Colon (tissue), 2 donors: ENCODE results near the gene CHST13.

Experiments used
- FAIRE-seq: peaks from 2 replicates; lab custom pipeline; 2012; peaks lifted over from hg19 to GRCh38; lab: Jason Lieb, UNC
- donor health status: control.
- donor health status: control.

CHST13 gene

DNA sequence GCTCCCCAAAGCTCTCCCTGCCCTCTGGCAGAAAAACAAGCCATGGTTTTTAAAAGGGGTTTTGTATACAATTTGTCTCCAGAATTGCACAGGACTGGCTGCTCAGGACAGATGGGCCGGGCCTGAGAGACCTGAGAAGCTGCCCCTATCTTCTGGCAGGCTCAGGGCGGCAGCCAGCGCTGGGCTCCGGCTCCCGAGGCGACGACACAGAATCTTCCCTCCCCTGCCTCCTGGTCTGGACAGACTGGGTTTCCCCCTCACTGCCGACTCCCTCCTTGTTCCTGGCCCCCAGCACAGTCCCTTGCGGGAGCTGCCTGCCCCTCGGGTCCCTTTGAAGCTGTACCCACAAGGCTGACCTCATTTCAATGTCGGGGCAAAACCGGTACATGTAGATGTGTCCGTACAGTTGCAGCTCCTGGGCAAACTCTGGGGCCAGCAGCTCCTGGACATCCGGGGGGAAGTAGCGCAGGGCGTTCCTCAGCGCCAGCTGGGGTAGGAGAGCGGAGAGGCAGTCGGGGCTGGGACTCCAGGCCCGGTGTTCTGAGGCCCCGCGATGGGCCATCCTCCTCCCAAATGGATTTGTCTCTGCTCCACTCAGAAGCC lies 13.5 kb upstream of the CHST13 start:
- no peak for FAIRE-seq

DNA sequence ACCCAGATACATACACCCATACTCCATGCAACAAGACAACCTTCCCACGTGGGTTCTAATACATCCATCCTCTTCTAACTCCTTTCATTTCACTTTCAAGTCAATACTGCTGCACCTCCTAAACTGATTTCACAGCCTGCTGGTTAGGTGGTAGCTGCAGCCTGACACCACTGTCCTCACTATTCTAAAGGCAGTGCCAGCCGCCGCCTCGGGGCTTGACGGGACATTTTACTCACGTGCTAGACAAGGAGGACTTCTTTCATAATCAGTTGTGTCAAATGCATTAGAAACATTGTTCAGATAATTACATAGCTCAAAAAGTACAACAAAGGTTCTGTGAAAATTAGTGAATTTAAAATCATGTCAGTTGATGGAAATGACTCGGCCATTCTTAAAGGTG lies 12.7 kb upstream of the CHST13 start:
- FAIRE-seq, result no peak

DNA sequence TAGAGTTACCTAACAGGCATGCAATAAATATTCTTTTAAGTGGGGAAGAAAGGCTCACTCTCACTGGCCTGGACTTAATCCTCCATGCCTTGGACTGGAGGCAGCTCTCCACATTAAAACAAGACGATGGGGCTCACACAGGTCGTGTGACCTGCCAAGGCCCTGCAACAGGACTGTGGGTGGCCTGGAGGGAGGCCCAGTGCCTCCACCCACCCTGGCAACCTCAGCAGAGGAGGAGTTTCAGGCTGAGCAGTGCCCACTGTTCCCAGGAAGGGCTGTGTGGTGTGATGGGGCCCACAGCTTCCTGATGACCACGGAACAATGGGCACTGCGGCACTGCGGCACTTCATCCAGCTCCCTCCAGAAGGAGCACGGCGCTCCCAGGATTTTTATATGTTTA lies 11.9 kb upstream of the CHST13 start:
- no peak for FAIRE-seq

DNA sequence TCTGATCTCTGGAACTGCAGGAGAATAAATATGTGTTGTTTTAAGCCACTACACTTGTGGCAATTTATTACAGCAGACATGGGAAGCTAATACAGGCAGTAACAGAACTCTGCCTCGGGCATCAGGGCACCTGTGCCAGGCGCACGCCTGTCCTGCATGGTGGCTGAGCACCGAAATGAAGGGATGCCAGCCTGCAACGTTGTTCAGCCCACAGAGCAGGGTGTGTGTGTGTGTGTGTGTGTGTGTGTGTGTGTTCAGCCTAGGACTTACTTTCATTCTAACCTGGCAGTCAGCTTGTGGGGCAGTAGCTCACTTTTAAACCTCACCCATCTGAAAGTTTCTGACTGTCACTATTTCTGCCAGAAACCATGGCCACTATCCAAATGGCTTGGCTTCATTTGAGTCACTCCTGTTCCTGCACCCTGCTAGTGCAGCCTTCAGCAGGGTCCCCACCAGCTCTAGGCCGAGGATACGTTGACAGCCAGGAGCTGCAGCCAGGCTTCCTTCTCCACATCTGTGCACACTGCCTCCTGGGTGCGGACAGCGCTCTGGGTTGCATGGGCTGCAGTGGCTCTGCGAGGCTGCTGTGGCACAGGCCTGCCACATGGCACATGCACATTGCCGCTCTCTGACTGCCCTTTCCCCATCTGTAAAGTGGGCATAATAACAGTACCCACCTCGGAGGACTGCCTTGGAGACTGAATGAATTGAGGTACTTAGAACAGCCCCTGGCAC lies 10.9 kb upstream of the CHST13 start:
- no peak for FAIRE-seq

GRCh38 chr3:126514161-126514560 lies 9.8 kb upstream of the CHST13 start:
- FAIRE-seq, result no peak

- no peak for FAIRE-seq
Observed at GRCh38 chr3:126515066-126515706, 8.8 kb upstream of the CHST13 start.

DNA sequence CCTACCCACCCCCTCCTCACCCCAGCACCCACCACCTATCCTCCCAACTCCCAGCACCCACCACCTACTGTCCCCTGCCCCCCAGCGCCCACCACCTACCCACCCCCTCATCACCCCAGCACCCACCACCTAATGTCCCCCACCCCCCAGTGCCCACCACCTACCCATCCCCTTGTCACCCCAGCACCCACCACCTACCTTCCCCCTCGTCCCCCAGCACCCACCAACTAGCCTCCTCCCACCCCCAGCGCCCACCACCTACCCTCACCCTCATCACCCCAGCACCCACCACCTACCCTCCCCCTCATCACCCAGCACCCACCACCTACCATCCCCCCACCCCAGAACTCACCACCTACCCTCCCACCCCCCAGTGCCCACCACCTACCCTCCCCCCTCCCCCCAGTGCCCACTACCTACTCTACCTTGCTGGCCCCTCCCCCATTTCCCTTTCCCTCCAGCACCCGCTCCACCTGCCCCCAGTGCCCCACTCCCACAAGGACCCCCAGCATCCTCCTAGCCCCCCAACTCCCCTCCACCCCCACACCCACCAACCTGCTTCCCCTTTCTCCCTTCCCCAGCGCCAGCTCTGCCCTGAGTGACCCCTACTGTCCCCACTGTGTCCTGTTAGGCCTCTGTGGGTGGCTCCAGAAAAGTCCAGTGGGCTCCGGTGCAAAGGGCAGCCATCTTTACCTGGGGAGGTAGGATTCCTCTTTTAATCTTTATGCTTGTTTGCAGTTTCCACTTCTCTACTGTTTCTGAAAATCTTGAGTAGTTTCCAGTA lies 7.6 kb upstream of the CHST13 start:
- FAIRE-seq, result no peak

DNA sequence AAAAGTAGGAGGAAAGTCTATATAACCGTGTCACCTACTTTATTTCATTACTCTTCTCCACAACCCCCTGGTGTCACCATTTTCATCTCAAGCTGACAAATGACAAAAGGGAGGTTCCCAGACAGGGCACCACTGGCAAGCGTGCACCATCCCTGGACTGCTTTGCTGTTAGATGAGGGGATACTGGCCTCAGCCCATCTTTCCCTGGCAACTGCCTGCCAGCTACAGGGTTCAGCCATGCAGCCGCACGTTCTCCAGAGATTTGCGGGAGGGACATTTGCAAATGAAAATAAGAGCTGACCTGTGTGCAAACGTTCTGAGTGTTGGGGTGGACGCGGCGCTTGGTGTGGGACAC lies 7.0 kb upstream of the CHST13 start:
- FAIRE-seq, result no peak

DNA sequence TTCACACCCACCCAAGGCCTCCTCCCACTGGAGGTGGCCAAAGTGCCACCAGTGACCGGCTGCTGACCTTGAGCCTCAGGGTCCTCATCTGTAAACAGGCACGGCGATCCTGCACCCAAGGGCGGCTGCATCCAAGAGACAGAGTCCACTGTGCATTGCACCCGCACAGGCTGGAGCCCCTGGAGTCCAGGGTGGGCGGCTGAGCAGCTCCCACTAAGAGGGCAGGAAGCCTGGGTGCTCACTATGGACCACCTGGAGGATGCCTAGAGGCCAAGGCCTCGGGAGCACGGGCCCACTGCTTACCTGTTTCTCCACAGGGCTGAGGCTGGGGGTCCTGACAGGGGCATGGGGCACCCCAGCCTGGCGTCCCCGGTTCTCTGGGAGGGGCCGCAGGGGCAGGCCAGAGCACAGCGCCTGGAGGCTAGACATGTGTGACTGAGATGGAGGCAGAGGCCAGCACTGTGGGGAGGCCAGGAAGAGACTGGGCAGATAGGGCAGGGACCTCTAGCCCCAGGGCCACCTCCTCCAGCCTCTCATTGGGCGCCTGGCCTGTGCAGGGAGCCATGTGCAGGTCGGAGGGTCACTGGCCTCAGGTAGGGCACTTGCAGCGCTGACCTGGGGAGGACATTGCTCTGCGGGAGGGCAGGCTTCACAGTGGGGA lies 6.5 kb upstream of the CHST13 start, which contains the start of gene UROC1:
TSS of gene UROC1 (minus strand) at position 483 of the 661 bp plus-strand sequence. CDS start at position 429, 54 bp downstream.
- no peak for FAIRE-seq

DNA sequence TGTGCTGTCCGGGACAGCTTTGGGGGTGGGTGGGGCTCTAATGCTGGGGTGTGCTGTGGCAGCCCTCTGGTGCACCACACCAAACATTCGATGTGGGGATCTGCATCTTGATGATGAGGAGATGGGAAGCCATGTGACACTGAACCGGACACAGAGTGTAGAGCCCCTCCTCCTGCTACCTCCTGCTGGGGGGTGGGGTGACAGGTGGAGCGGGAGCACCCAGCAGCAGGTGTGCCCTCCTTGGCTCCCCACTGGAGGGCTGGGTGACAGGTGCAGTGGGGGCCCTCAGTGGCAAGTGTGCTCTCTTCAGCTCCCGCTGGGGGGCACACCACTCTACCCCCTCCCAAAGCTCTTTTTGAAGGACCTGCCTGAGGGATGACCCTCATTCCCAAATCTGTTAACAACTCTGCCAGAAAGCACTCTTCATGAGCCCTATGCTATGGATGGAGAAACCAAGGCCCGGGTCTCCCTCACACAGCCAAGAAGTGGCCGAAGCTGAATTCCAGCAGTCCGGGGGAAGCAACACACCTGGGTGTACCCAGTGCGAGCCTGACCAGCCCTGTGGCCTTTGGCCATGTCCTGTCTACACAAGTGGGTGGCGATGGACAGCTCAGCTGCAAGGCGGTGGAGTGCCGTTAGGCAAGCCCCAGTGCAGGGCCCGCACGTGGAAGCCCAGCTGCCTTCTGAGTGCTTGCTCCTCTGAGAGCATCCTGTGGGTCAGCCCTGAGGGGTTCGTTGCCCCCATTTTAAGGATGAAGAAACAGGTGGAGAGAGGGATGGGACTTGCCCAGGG lies 5.8 kb upstream of the CHST13 start:
- no peak for FAIRE-seq

DNA sequence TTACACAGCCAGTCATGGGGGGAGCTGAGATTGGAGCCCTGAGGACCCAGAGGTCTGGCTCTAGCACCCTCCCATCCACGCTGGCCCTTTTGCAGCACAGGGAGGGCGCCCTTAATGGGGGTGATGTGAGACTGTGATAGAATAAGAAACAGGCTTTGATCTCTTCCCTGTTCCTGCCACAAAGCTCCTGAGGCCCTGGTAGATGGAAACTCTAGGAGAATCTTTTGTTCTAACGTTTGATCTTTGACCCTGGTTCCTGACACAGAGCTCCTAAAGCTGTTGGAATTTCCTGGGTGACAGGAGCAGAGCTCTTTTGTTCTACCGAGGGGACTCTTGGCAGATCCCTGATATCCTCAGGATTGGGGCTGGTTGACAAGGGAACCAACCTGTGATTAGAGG lies 5.2 kb upstream of the CHST13 start:
- FAIRE-seq, result no peak

GRCh38 chr3:126519506-126520455 lies 4.2 kb upstream of the CHST13 start:
- no peak for FAIRE-seq

DNA sequence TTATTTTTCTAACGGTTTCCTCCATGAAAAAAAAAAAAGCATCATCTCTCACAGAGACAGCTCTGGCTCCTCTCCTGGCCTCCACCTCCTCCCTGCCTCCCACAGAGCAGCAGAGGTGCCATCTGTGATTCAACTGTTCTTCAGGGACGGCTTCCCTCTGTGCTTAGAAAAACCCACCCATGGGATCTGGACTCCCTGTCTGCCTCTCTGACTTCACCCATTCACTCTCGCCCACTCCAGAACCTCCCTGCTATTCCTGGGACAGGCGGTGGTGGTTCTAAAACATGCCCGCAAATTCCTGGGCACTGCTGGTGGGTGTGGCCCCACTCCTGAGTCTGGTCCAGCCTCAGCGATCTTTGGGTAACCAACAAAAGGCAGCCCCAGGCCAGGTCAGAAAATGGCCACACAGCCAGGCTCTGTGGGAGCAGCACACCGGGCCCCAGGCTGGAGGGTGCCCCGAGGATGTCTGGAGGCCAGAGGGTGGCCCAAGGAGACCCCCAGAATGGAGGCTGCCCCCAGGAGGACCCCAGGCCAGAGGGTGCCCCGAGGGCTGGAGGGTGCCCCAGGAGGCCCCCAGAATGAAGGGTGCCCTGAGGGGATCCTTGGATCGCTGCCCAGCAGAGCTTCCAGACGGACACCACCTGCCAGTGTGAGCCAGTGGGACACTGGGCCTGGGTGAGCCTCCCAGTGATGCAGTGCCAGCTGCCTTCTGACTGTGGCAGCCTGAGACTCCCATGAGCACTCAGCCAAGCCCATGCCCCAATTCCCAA lies 2.6 kb upstream of the CHST13 start:
- no peak for FAIRE-seq

DNA sequence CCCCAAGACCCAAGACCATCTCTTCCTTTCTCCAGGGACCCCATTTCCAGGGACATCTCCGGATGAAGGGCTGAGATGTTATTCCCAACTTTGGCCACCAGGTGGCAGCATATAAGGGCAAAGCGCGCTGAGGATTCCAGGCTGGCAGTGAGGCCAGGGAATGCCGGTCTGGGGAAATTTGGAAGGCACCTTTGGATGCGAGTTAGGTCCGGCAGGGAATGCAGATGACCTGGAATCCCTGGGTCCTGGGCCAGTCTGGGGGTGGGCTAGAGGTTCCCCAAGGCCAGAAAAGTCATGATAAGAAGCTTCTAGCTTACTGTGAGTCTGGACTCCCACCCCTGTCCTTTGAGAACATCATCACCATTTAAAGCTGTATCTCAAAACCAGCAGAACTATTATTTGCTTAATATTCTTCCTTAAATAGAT lies 1.6 kb upstream of the CHST13 start:
- no peak for FAIRE-seq

DNA sequence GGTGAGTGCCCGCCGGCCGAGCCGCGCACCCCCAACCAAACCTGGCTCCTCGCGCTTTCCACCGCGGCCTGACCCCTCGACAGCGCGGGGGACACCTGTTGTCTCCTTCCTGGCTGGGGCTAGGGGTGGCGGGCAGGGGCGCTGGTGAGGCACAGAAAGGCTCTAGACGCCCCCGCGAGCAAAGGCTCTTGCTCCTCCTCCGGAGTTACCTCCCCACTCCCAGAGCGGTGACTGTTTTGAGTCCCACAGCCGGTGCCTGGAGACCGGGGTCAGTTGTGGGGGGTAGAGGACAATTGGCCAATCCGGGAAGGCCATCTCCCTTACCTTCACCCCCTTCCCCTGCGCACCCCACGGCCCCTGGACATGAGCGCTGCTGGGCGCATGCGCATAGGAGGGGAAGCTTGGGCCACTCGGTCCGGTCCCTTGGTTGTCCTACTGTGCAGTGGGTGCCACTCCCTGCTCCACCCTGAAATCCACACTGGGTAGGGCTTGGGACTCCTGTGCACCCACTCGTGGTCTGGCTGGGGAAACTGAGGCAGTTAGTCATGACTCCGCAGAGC lies 554 bp downstream of the CHST13 start:
- no peak for FAIRE-seq

- FAIRE-seq, result no peak
Observed at GRCh38 chr3:126525091-126525852, 1.3 kb downstream of the CHST13 start.

DNA sequence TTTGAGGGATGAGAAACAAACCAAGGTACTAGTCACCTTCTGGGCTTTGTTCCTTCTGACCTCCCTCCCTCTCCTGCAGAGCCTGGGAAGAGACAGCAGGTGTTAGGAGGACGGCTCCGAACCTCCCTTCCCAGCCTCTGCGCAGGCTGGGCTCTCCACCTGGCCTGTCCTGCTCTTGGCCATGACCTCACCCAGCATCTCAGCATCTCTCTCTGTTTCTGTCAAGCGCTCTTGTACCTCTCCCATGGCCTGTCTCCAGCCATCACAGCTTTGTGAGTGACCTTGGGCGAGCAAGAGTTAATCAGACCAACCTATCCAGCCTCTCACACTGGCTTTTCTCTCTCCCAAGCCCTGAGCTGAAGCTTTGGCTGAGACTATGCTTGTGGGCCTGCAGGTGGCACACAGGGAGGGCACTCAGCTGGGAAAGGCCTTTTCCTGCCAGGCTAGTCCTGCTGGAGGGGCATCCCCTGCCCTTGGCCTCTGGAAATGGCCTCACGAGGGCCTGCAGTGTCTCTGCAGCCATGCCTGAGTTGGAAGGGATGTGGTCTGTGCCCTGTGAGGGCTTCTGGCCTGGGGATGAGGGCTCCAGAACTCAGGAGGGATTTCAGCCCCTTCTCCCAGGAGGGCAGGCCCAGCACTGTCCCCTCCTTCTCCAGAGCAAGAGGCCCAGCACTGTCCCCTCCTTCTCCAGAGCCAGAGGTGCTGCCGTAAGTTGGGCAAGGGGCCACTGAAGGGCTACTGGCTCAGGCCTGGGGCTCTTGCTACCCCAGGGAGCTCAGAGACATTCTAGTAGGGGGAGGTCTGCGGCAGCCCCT lies 2.1 kb downstream of the CHST13 start:
- no peak for FAIRE-seq

DNA sequence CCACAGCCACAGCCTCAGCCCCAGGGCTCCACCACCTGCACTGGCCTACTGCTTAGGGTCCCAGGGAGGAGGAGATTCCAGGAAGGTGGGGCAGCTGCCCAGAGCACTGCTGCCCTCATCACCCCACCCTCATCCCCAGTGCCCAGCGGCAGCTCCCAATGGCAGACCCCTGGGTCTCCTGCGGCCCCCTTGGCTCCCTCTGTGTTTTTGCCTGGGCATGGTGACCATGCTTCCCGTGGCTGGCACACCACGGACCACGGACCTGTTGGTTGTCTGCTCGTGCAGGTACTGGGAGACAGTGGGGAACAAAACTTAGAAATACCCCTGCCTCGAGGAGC lies 2.7 kb downstream of the CHST13 start:
- no peak for FAIRE-seq
